NCI-H1694 treated with DMSO at 0.1 percent for 48 hours (cell line): ENCODE measurements around the gene UGT1A9.

Experiments
- DNase-seq: peaks from one replicate; lab custom pipeline; 2025; lab: John Stamatoyannopoulos, UW

Gene UGT1A9

DNA sequence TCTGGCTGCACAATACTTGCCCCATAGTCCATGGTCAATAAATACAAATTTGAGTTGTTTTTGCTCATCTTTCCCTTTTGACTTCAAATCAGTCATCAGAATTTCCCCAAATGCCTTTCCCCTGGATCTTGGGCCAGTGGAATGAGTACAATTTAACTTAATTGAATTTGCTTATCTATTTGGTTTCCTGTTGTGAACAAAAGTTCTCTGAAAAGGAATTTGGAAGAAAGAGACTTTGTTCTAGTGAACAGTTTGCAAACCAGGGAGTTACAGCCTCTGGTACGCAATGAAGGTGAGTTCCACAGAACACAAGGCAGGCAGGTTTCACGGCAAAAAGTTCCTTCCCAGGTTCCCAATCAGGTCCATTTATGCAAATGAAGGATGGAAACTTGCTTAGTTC is 87.2 kb downstream of the UGT1A9 start:
- DNase-seq, result no peak

DNA sequence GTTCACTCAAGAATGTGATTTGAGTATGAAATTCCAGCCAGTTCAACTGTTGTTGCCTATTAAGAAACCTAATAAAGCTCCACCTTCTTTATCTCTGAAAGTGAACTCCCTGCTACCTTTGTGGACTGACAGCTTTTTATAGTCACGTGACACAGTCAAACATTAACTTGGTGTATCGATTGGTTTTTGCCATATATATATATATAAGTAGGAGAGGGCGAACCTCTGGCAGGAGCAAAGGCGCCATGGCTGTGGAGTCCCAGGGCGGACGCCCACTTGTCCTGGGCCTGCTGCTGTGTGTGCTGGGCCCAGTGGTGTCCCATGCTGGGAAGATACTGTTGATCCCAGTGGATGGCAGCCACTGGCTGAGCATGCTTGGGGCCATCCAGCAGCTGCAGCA is 88.3 kb downstream of the UGT1A9 start, which contains the start of gene UGT1A1:
Gene UGT1A1, plus strand, starts transcription at position 228 of the 400 bp plus-strand sequence. Its CDS starts 18 bp downstream, at position 246.
- no peak for DNase-seq

DNA sequence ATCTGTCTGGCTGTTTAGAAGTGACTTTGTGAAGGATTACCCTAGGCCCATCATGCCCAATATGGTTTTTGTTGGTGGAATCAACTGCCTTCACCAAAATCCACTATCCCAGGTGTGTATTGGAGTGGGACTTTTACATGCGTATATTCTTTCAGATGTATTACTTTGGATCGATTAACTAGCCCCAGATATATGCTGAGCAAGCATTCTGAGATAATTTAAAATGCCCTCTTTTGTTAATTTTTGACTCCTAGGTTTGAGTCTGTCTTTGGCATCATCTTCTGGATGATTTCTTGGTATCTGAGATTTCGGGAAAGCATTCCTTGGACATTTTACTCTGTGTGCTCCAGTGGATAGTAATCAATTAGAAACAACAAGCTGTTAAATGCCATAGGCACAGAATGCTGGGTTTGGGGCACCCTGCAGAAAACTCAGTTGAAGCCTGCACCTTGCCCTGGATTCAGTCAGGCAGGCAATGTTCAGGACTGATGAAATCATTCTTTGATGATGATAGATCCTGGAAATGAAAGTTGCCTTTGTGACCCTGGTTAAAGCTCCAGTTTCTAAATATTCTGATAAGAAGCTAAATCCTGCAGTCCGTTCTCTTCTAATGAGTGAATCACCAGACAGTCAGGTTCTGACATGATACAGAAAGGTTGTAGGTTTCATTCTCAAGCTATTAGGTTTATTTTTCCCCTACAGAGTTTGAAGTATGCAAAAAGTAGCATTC is 89.5 kb downstream of the UGT1A9 start:
- no peak for DNase-seq

DNA sequence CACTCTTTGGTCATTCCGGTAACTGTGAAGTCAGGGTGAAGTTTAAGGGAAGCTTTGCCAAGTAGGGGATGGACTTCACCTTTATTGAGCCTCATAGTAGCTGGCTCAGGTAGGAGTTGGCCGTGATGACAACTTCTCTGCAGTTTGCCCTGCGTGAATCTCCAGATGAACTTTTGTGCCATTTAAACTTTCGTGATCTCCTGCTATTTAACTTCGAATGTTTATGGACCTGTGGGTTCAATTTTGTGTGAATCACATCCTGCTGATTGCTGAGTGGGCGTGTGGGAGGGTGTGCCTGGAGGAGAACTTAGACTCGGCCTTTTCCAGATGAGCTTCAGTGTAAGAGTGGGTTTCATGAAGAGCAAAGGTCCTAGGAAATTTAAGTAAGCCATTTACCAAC is 92.6 kb downstream of the UGT1A9 start:
- DNase-seq, result no peak

DNA sequence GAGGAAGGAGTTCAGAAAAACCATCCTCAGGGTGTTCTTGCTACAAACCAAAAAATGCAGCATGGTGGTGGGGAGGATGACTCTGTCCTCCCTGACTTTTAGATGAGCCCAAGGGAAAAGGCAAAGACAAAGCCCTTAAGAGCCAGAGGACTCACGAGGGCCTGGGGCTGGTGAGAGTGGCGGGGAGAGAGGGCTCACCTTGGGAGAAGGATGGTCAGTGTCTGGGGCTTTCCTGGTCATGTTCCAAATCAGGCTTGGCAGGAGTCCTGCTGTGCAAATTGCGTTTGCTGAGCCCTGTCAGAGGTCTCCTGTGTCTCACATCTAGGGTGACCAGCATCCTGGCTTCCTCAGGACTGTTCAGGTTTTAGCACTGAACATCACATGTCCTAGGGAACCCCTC is 93.1 kb downstream of the UGT1A9 start:
- no peak for DNase-seq

DNA sequence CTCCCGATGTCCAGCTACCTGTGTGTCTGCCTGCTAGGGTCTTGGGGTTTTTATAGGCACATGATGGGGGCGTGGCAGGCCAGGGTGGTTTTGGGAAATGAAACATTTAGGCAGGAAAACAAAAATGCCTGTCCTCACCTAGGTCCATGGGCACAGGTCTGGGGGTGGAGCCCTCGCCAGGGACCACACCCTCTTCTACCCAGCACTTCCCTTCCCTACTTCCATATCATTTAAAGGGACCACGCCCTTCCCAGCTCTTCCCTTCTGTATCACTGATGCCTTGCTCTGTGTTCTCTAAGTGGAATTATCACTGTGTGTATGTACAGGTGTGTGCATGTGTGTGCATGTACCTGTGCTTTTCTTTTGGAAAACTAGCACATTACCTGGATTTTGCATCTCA is 94.7 kb downstream of the UGT1A9 start:
- DNase-seq, result no peak

DNA sequence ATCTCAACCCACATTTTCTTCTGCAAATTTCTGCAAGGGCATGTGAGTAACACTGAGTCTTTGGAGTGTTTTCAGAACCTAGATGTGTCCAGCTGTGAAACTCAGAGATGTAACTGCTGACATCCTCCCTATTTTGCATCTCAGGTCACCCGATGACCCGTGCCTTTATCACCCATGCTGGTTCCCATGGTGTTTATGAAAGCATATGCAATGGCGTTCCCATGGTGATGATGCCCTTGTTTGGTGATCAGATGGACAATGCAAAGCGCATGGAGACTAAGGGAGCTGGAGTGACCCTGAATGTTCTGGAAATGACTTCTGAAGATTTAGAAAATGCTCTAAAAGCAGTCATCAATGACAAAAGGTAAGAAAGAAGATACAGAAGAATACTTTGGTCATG is 96.4 kb downstream of the UGT1A9 start:
- DNase-seq, result no peak

DNA sequence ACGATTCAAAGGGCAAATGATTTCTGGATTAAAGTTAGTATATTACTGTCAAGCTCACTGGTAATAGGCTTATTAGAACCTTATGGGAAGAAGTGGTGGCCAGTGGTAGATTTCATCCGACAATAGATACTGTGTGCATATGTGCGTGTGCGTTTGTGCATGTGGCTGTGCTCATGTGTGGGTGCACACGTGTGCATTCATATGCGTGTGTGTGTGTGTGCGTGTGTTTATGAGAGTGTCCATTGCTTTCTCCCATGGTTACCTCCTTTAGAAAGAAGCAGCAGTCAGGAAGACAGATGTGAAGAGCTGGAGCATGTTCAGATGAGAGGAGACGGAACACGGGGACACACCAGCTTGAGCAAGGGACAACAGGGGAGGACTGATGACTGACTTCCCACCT is 97.6 kb downstream of the UGT1A9 start:
- DNase-seq, result no peak

DNA sequence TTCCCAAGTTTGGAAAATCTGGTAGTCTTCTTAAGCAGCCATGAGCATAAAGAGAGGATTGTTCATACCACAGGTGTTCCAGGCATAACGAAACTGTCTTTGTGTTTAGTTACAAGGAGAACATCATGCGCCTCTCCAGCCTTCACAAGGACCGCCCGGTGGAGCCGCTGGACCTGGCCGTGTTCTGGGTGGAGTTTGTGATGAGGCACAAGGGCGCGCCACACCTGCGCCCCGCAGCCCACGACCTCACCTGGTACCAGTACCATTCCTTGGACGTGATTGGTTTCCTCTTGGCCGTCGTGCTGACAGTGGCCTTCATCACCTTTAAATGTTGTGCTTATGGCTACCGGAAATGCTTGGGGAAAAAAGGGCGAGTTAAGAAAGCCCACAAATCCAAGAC is 100.5 kb downstream of the UGT1A9 start:
- no peak for DNase-seq

DNA sequence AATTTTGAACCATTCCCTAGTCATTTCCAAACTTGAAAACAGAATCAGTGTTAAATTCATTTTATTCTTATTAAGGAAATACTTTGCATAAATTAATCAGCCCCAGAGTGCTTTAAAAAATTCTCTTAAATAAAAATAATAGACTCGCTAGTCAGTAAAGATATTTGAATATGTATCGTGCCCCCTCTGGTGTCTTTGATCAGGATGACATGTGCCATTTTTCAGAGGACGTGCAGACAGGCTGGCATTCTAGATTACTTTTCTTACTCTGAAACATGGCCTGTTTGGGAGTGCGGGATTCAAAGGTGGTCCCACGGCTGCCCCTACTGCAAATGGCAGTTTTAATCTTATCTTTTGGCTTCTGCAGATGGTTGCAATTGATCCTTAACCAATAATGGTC is 100.9 kb downstream of the UGT1A9 start:
- DNase-seq, result no peak

DNA sequence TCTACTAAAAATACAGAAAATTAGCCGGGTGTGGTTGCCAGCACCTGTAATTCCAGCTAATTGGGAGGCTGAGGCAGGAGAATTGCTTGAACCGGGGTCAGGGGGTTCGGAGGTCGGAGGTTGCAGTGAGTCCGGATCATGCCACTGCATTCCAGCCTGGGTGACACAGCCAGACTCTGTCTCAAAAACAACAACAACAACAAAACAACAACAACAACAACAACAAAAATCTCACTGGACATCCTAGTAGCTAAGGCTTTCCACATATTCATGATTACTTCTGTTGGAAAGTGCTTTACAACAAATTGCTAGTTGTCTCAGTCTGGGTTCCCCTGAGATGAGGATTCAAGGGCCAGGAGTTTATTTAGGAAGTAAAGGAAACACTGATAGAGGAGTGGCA is 102.2 kb downstream of the UGT1A9 start:
- DNase-seq, result no peak

DNA sequence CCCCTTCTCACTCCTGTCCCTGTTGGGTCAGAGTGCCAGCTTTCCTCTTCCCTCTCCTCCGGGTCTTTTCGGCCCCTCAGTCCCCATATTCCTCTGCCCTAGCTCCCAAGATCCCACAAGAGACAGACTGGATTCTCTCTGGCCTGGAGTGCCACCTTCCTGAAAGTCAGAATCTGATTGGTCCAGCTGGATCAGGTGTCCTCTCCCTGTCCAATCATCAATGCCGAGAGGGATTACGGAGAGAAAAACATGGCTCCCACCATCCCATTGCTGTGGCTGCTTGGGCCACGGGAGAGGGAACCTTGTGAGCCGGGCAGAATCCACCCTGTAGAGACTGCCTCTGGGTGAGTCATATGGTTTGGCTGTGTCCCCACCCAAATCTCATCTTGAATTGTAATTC is 103.7 kb downstream of the UGT1A9 start:
- no peak for DNase-seq

DNA sequence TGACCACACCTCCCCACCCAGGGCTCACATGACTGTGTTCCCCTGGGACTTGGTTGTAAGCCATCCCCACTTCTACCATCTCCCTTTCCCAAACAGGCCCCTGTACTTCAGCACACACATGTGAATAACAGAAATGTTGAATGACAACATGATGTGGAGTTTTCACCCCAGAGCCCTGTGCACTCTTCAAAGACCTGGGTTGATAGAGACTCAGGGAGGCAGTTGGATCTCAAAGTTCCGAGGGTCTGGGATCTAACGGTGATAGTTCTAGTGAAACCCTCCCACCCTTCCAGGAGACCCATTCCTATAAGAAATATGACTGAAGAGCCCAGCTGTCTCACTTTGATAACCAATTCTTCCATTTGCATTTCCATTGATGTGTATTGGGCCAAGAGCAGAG is 106.3 kb downstream of the UGT1A9 start, which contains the start of gene MROH2A:
Gene MROH2A, plus strand, starts transcription at position 301 of the 400 bp plus-strand sequence. CDS start 1,029 bp downstream, outside the sequence.
- no peak for DNase-seq

DNA sequence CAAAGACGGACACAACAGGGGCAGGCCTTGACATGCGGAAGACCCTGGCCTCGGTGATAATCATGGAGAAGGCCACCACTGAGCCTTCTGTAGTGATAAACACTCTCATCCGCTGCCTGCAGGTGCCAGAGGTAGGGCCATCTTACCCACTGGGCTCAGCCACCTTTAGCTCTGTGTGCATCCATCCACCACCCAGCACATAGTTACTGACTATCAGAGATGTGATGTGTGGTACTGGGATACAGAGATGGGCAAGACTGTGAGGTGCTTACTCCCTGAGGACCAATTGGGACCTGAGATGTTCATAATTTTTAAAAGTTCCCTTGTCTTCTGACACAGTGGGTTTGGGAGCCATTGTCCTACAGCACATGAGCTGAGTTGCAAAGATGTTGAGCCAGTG is 108.0 kb downstream of the UGT1A9 start:
- no peak for DNase-seq

DNA sequence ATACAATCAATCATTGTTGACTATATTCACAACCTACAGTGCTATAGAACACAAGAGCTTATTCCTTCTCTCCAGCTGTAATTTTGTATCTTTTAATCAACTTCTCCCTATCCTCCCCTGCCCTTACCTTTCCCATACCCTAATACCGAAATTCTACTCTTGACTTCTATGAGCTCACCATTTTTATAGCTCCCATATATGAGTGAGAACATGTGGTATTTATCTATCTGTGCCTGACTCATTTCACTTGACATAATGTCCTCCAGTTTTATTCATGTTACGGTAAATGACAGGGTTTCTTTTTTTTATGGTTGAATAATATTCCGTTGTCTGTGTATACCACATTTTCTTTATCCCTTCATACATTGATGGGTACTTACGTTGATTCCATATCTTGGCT is 109.1 kb downstream of the UGT1A9 start:
- DNase-seq, result no peak

DNA sequence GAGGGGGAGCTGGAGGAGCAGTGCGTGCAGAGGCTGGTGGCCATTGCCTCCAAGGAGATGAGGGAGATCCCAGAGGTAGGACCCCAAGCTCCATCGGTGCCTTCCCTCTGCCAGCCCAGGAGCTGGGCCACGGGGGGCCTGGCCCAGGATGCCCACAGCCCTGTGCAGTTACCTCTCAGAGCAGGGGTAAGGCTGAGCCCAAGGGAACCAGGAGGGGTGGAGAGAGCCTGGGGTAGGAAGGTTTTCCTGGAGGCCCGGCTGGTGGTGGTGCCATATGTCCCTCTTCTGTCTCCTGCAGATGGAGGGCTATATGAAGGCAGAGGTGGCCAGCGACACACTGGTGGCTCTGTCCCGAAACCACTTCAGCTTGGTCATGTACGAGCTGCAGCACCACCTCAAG is 117.9 kb downstream of the UGT1A9 start:
- DNase-seq, result no peak

DNA sequence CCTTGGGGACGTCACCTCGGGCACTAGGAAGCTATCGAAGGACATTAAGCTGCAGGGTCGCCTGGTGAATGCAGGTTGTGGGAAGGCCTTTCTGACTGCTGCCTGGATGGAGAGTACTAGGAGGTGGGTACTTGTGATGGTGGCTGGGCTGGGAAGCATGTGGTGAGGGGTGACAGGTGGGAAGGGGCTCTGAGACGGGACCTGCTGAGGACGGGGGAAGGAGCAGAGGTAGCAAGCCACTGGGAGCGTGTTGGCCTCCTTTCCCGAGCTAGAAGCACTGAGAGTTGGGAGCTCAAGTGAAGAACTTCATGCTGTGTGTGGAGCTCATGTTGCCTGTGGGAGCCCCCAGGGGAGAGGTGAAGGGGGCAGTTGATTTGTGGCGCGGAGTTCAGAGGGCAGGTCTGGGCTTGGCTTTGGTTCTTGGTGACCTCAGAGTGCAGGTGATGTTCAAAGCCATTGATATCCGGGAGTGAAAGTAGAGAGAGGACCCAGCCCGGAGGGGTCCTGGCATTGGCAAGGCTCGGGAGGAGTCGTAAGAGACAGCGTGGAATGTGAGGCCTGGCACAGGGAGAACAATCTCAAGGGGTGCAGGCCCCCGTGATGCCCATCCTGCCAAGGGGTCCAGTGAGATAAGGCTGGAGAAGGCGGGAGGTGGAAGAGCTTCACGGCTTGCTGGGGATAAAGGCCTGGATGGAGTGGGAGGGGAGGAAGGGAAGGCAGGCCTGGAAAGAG is 119.6 kb downstream of the UGT1A9 start:
- DNase-seq, result no peak

DNA sequence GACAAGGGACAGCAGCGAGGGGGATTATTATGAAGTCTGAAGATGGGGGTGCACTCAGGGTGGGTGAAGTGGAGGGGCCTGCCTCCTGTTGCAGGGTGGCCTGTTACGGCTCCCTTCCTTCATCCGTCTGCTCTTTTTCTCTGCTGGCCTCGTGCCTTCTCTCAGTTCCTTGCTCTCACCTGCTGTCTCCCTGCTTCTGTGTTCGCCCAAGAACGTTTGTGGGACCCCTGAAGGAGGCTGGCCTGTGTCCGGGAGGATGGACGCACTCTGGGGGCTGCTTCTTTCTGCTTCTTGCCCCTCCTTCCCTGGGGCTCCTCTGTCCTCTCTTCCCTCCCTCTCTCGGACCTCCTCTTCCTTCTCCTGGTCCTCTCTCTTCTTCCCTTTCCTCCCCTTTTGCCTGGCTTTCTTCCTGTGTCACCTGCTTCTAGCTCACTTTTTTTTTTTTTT is 120.2 kb downstream of the UGT1A9 start:
- DNase-seq, result no peak

DNA sequence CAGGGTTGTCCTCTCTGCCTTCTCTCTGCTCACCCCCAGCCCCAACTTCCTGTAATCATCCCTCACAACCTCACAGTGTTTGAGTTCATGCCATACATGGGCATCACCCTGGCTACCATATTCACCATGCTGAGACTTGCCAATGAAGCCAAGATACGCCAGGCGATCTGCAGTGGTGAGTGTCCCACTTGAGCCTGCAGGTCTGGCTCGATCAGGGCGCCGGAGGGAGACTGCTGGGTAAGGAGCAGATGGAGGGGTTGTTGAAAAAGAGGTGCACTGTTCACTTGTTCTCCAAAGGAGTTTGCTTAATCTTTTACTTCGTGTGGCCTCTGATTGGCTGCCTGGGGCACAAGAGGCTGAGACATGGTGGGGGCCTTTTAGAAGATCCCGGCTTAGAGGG is 121.0 kb downstream of the UGT1A9 start:
- no peak for DNase-seq

DNA sequence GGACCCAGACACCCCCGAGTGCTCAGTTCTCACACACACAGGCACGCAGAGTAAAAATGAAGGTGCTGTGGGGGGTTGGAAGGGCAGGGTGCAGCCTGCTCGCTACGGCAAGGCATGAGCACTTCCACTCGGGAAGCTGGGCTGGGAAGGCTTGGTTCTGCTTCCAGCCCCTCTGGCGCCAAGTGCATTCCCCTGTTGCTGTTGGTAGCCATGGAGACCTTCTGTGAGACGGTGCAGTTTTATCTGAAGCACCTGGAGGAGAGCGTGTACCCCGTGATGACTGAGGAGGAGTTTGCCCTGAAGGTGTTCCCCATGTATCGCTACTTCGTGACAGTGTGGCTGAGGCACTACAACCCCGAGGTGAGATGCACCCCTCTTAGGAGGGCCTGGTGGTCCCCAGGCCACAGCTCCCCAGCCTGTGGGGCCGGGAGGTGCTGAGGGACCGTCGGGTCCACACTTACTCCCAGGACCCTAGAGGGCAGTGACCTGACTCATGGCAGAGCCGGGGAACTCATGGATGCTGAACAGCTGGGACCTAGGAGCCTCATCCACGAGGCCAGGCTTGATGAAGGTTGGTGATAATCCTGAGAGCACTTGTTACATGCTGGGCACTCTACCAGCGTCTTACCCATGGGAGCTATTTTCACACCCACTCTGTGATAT is 121.9 kb downstream of the UGT1A9 start:
- DNase-seq, result no peak

DNA sequence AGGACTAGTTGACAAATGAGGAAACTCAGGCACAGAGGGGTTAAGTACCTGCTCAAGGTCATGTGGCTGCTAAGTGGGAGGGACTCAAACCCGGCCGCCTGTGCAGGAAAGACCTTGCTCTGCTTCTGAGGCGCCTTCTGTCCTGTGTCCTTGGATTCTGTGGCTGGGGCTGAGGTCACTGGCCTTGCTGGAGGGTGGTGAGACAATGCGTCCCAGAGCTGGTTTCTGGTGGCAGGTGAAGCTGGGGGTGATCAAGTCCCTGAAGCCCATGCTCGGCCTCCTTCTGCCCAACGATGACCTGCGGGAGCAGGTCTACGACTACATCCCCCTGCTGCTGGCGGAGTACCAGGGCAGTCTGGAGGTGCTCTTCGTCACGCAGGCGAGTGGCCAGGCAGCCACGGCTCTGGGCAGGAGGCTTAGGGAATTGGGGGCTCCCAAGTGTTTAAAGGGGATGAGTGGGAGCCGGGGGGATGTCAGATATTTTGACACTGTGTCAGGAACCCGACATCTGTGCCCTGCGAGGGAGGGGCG is 122.5 kb downstream of the UGT1A9 start:
- DNase-seq, result no peak

DNA sequence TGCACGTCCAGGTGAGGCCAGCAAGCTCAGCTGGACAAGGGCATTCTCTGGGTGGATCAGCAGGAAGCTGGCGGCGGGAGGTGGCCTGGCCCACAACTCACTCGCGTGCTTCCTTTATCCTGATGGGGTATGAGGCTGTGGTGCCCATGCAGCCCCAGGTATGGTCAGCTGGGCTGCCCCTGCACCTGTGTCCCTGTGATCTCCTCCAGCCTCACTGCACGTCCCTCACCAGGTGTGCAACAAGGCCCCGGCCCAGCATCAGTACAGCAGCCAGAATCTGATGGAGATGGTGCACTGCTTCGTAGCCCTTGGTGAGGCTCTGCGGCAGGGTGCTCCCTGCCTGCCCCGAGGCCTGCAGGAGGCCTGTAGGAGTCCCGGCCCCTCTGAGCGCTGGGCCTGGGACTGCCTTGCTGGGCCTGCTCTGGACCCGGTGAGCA is 124.1 kb downstream of the UGT1A9 start:
- DNase-seq, result no peak

DNA sequence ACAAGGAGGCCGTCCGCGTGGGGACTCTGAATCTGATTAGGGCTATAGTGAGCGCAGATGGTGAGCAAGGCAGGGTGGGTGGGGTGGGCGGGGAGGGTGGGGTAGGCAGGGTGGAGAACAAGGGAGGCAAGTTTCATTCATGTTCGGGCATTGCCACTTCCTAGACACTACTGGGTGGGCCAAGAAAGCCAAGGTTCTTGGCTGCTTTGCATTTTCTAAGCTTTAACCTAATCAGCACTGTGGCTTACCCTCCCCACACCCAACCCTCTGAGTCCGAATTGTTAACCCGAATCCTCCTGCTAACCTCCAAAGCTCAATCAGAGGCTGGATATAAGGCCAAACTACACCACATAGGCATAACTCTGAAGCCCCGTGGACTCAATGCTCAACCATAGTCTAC is 124.6 kb downstream of the UGT1A9 start:
- DNase-seq, result no peak
